NT2/D1 (cell line): ENCODE results near the gene CNMD.

Source experiments
- SUZ12 ChIP-seq: IDR thresholded peaks from 2 replicates; pipeline ENCODE4 v1.6.1; 2011; ENCODE audit not compliant: insufficient read length, insufficient read depth; ENCODE audit errors: extremely low read depth
- YY1 ChIP-seq: IDR thresholded peaks from 2 replicates; pipeline ENCODE4 v1.6.1; 2011; ENCODE audit not compliant: insufficient read length, insufficient read depth

DNA sequence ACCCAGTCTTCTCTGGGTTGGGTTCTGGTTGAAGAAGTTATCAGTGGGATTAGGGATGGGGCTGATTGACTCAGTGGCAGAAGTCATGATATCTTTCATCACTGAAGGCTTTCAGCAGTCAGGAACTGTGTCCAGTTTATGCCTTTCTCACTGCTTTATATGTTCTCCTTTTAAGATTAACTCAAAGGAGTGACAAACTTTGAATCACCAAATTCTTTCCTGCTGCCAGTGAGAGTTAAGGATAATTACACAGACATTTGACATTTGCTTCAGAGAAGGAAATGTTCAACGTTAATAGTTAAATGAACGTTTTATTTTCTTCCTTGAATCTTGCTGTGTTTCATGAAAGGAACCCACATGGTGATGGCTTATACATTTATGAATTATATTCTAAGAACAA, 41.0 kb upstream of the CNMD start:
- TF ChIP-seq YY1 (no peak), SUZ12 (no peak)
